H7 (cell line): Measurements from ENCODE around the gene KIAA0232. TPM values are rescaled to one million over a fixed set of nuclear protein-coding genes. Genes with fewer than 3 reads are reported as not detected.
A peak's percentile ranks its signal among the peaks of the same experiment; 100 is the strongest.

Experiments used
- DNase-seq: peaks from one replicate; pipeline ENCODE4 v3.0.0; 2012
- H3K27me3 ChIP-seq: 2 replicates; pipeline ENCODE4 v1.6.0; 2011; ENCODE audit warnings: mild to moderate bottlenecking, low read length; ENCODE audit not compliant: control insufficient read depth, insufficient read depth
- H3K36me3 ChIP-seq: replicated peaks from 2 replicates; pipeline ENCODE4 v1.5.1; 2011; ENCODE audit warnings: low read length; ENCODE audit not compliant: control insufficient read depth, insufficient read depth
- H3K4me3 ChIP-seq: 2 replicates; pipeline ENCODE4 v1.5.1; 2011; ENCODE audit warnings: low read depth, mild to moderate bottlenecking, control low read depth, low read length, moderate library complexity; ENCODE audit not compliant: insufficient read depth
- total RNA-seq: library from RNA; depleted of rRNA; stranded (reverse); fragments of >200 nt; shearing (Covaris generic); gene quantifications from 2 replicates; pipeline ENCODE4 v1.2.3, GENCODE V29; 2014

Gene KIAA0232
- total RNA-seq, 1 experiment from 2014 or later = 11.5 TPM

DNA sequence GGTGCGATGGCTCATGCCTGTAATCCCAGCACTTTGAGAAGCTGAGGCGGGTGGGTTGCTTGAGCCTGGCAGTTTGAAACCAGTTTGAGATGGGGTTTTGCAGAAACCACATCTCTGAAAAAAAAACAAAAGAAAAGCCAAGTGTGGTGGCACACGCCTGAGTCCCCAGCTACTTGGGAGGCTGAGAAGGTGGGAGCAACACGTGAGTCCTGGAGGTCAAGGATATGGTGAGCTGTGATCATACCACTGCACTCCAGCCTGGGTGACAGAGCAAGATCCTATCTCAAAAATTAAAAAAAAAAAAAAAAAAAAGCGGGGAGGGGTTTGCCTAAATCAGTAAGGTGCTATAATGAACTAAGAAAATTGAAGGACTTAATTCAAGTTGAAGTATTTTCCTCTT, 68.9 kb downstream of the KIAA0232 start:
- Histone ChIP-seq H3K4me3 (no peak overlapping the region), H3K27me3 (no peaks in the 10 kb centered on the region), H3K36me3 (peaks cover 4% of the 10 kb centered on the region)
- no peak for DNase-seq

DNA sequence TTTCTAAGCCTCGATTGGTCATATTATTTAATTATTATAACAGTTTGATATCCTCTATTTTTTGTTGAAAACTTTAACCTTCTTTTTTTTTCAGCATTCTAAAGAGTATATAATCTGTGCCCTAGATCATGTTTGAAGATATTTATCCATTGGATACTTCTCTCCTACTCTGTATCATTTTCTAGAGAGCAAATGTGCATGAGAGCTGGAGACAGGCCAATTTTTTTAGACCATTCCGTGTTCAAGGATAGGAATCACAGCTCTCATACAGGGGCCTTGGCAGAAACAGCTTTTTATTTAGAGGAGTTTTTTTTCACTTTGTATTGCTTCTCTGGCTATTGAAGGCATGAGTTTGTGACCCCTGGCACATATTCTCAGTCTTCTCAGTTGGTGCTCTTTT, 69.4 kb downstream of the KIAA0232 start:
- Histone ChIP-seq H3K36me3 (peaks cover 4% of the 10 kb centered on the region), H3K4me3 (no peak overlapping the region), H3K27me3 (no peaks in the 10 kb centered on the region)
- no peak for DNase-seq

DNA sequence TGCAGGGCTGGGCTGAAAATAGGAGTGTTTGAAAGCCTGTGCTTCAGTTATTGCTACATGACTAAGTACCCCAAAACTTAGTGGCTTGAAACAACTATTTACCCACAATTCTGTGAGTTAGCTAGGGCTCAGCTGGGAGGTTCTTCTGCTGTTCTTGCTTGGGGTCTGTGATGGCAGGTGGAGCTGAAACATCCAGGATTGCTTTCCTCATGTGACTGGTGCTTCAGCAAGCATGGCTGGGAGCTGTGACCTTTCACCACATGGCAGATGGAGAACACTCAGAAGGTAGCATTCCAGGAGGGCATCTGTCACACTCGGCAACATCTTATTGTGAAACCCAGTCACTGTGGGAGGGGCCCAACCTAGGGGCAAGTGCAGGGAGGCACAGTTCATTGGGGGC, 70.1 kb downstream of the KIAA0232 start:
- H3K27me3 ChIP-seq = no peaks in the 10 kb centered on the region
- DNase-seq = no peak
- peaks cover 5% of the 10 kb centered on the region for H3K36me3 ChIP-seq
- H3K4me3 ChIP-seq = no peak overlapping the region

DNA sequence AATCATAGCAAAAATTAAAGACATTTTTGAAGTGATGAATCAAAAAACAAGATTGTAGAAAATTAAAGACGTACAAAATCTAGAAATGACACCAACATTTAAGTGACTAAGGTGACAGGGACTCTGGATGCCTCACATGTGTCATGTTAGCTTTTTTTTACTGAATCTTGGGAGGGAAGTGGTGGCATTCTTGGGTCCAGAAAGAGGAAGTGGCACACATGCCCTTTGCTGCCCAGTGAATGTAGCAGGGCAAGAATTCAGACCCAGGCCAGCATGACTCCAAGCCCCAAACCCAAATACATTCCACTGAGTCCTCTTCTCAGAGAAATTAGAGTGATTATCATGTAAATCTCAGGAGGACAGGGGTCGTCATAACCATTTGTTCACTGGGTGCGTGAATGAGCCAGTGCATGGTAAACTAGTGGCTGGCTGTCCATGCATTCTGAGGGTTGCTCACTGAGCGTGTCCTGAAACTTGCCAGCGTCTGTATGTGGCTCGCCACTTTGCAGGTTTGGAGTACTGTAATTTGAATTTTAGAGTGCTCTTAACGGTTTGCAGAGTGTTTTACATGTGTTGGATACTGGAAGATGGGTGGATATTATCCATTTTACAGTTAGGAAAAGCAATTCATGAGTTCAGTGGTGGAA, 71.7 kb downstream of the KIAA0232 start:
- peaks cover 3% of the 10 kb centered on the region for H3K36me3 ChIP-seq
- H3K27me3 ChIP-seq = no peaks in the 10 kb centered on the region
- no peak overlapping the region for H3K4me3 ChIP-seq

DNA sequence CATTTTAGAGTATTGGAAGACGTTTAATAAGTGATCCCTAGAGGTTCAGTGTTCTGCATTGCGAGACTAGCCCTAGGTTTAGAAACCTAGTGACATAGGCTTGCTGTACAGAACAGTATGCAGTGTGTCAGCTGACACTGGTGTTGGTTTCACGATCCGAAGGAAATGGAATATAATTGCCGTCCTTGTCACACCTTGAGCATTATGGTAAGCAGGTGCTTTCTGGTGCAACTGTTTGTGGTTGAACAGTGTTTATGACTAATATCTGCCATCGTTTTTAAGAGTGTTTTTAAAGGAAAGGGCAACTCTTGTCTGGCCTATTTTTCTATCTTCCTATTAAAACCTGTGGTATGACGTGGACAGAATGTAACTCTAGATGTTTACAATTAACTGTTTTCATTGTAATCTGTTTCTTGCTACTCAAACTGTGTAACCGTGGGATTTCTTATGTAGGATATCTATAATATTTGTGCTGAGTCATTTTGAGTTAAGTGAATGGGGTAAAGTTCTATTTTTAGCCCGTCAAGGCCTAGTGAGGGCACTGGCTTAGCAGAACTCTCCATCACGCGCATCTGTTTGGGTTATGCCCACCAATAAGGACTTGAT, 73.3 kb downstream of the KIAA0232 start:
- peaks cover 4% of the 10 kb centered on the region for H3K36me3 ChIP-seq
- DNase-seq = no peak
- H3K4me3 ChIP-seq = no peak overlapping the region
- no peaks in the 10 kb centered on the region for H3K27me3 ChIP-seq

More for the DNA sequence above, 71.7 kb downstream of the KIAA0232 start:
- DNase-seq = no peak

DNA sequence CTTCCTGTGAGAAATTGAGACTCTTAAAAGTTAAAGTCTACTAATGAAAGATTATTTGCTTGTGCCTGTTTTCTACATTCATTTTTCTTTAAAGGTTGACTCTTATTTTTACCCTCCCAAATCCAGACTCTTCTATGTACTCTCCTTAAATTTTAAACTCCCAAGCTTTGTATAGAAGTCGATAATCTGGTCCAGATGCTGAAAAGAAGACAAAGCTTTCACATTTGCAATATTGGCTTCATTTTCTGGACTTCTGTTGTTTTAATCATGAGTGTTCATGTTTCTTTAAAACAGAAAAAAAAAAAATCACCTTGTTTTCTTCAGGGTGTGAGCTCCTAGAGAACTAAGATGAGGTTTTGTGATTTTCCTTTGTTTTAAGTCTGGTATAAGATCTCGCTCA, 73.9 kb downstream of the KIAA0232 start:
- Histone ChIP-seq H3K4me3 (no peak overlapping the region), H3K36me3 (peaks cover 8% of the 10 kb centered on the region), H3K27me3 (no peaks in the 10 kb centered on the region)
- no peak for DNase-seq

DNA sequence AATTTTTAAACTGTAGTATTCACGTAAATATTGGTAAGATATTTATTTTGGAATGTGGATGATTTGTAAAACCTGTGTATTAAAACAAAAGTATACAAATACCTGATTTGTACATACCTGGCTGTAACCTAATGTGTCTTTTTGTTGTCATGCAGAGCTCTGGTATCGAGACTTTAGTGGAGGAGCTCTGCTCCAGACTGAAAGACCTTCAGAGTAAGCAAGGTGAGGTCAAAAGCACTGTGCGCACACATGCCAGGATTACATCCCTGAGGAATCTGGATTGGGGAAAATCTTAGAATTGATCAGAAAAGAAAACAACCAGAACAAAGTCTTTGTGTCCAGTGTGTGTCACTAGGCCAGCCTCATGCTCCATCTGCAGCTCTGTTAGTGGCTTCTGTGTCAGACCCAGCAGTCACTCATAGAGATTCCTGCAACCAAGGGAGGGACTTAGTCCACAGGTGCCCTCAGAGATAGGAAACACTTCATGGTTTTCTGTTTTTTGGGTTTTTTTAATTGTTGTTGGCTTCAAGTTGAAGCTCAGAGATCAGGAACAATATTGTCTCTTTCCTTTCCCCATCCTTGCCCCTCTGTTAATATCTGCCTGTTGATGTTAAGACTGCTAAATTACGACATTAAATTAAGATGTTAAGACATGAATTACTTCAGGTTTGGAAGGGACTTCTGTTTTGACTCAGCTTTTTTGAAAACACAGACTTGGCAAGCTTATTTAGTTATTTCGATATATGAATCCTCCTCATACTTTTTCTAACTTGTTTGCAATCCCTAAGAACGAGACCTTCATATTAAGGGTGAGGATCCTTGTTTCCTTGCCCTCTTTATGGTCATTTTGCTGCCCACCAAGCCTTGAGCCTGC, 74.7 kb downstream of the KIAA0232 start:
- no peak overlapping the region for H3K4me3 ChIP-seq
- peaks cover 13% of the 10 kb centered on the region for H3K36me3 ChIP-seq
- H3K27me3 ChIP-seq = no peaks in the 10 kb centered on the region
- DNase-seq = no peak

DNA sequence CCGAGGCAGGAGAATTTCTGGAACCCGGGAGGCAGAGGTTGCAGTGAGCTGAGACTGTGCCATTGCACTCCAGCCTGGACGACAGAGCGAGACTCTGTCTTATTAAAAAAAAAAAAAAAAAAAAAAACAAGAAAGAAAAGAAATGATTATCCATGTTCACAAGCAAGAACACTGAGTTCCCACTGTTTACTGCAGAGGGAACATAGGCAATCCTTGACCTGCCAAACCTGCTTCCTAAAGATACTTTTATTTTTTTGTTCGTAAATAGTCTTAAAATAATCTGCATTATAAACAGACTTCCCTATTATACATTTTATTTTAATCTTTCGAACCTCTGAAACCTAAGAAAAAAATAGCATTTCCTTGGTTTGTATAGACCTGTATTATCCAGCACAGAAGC, 76.5 kb downstream of the KIAA0232 start:
- no peaks in the 10 kb centered on the region for H3K27me3 ChIP-seq
- DNase-seq = no peak
- H3K36me3 ChIP-seq = peaks cover 14% of the 10 kb centered on the region
- H3K4me3 ChIP-seq = no peak overlapping the region

DNA sequence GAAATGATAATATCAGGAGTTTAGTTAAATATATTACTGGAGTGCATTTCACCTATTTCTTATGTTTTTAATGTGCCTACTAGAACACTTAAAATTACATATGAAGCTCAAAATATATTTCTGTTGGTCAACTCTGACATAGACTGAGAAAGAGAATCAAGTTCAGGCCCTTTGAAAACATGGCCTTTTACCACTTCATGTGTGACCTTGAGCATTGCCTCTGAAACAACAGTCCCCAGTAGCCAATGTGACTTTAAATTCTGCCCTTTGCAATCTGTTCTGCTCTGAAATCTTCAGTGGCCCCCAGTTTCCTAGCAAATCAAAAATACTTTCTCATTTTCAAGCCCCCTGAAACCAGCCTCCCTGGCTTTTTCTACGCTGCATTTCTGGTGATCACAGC, 77.0 kb downstream of the KIAA0232 start:
- no peak for DNase-seq
- H3K4me3 ChIP-seq = no peak overlapping the region
- peaks cover 14% of the 10 kb centered on the region for H3K36me3 ChIP-seq
- H3K27me3 ChIP-seq = no peaks in the 10 kb centered on the region

DNA sequence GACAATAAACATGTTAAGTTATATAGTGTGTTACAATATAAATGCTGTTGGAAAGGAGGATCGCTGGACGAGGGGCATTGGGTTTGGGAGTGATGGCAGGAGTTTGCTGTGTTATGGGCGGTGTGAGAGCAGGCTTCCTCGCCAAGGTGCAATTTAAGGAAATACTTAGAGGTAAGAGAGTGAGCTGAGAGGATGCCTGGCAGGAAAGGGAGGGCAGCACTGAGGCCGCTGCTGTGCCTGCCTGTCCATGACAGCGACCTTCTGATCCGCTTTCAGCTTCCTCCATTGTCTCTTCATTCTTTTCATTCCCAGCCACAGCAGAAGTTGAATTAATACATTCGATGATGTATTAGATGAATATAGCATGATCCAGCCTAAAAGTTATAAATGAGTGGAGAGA, 85.9 kb downstream of the KIAA0232 start:
- no peak for DNase-seq
- peaks cover 11% of the 10 kb centered on the region for H3K36me3 ChIP-seq
- H3K4me3 ChIP-seq = no peak overlapping the region
- H3K27me3 ChIP-seq = no peaks in the 10 kb centered on the region

DNA sequence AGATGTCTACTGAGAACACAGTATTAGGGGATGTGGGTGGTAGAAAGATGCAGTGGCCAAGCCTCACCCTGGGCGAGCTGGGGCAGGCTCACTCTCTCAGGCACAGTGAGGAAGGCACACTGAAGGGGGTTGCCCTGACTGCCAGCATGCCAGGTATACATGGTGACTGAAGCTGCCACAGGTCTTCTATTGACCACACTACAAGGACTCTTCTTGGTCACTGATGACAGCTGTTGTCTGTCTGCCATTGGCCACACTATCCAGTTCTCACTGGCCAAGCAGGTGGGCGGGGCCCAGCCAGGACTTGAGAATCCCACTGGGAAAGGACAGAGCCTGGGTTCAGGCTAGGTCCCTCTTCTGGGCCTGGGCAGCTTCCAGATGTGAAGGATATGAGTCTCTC, 87.4 kb downstream of the KIAA0232 start:
- Histone ChIP-seq H3K36me3 (peaks cover 14% of the 10 kb centered on the region), H3K27me3 (no peaks in the 10 kb centered on the region), H3K4me3 (no peak overlapping the region)
- DNase-seq = no peak

DNA sequence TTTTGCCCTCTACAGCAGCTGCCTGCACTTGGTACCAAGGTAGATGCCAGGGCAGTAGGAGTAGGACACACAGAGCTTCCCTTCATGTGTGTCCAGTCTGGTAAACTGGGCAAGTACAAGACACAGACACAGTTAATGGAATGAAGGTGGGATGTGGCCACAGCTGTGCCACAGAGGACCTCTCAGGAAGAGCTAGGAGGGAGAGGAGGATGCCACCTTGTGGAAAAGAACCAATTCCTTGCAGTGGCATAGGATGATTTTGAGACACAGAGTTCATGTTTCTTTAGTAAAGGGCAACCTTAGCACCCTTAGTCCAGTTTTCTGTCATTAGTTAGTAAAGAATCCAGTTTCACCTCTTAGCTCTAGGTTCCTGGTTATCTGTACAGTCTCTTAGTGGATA, 90.8 kb downstream of the KIAA0232 start:
- H3K36me3 ChIP-seq = peaks cover 14% of the 10 kb centered on the region
- DNase-seq = no peak
- H3K4me3 ChIP-seq = no peak overlapping the region
- no peaks in the 10 kb centered on the region for H3K27me3 ChIP-seq

DNA sequence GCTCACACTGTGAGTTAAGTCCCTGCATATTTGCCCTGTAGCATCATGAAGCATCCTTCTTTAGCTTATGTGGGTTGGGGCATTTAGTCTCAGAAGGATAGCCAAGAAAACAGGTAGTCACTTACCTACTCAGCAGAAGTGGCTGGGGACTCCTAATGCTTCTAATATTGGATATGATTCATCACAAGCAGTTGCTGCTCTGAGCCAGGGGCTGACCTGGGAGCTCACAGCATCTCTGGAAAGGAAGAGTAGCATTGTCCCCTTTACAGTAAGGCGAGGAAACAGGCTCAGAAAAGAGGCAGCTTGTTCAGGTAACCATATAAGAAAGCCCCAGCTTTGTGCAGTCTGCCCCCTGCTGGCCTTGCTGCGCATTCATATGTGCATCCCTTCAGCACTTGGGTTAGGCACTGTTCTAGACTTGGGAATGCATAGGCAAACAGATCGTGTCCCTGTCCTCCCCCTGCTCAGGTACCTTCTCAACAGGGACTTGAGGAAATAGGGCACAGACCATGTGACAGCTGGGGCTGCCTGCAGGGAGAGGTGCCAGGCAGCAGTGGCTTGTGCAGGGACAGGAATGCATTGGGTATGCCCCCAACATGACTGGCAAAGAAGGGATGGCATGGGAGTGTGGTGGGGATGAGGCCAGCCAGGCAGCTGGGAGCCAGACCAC, 91.4 kb downstream of the KIAA0232 start:
- Histone ChIP-seq H3K4me3 (no peak overlapping the region), H3K27me3 (no peaks in the 10 kb centered on the region), H3K36me3 (peaks cover 18% of the 10 kb centered on the region)
- peak; percentile 67 for DNase-seq

DNA sequence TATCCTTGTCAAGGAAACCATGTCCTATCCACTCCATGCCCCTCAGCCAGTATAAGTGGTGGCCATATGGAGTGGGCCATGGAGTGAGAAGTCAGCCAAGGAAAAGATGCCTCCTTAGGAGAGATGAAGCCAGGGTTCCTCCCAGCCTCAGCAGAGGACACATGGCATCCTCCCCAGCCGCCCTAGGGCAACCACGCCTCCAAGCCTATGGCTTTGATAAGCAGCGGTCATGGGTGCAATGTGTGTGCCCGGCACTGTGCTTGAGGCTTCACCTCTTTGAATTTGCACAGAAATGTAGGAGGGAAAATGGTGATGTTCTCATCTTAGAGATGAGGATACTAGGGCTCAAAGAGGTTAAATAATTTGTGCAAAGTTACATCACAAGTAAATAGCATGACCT, 92.5 kb downstream of the KIAA0232 start:
- no peak for DNase-seq
- H3K4me3 ChIP-seq = no peak overlapping the region
- H3K36me3 ChIP-seq = peaks cover 24% of the 10 kb centered on the region
- no peaks in the 10 kb centered on the region for H3K27me3 ChIP-seq
